ENCODE data around the gene PAGR1. TPM values are rescaled to one million over a fixed set of nuclear protein-coding genes. Genes with fewer than 3 reads are reported as not detected.

The PAGR1 gene
- total and polyA plus RNA-seq, 2 experiments from 2014 or later = 39.3 to 53.4 TPM

DNA sequence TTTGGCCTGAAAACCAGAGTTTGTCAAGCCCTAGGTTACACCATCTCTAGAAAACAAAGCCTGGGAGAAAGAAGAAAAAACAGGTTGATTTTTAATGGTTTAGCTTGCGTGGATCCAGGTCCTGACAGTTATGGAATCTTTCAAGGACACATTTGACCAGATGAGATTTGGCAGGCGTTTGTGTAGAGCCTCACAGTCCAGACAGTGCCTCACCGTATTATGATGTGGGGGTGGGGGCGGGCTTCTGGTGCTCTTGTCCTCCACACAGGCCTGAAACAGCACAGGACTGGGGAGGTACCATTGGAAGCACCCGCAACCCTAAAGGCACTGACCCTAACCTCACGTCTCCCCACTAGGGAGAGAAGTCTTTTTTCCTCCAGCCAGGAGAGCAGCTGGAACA lies 23.9 kb downstream of the PAGR1 start:
- Histone ChIP-seq H3K27me3 (no peaks in the 10 kb centered on the region), H3K27ac (no peak overlapping the region), H2AFZ (no peak overlapping the region), H4K20me1 (ENCODE audit: insufficient read depth, poor library complexity, severe bottlenecking) (no peaks in the 10 kb centered on the region), H3K79me2 (no peaks in the 10 kb centered on the region), H3K4me3 (no peak overlapping the region), H3K4me2 (no peak overlapping the region), H3K36me3 (replicated peaks; ENCODE audit: insufficient read depth, low read depth) (no peaks in the 10 kb centered on the region), H3K9me3 (ENCODE audit: low read depth) (no peaks in the 10 kb centered on the region), H3K4me1 (ENCODE audit: insufficient read depth) (no peaks in the 10 kb centered on the region), H3K9me2 (replicated peaks; ENCODE audit: insufficient read depth) (no peaks in the 10 kb centered on the region)
- no peak for DNase-seq (ENCODE audit: low spot score)
- TF ChIP-seq, protein P1, sequence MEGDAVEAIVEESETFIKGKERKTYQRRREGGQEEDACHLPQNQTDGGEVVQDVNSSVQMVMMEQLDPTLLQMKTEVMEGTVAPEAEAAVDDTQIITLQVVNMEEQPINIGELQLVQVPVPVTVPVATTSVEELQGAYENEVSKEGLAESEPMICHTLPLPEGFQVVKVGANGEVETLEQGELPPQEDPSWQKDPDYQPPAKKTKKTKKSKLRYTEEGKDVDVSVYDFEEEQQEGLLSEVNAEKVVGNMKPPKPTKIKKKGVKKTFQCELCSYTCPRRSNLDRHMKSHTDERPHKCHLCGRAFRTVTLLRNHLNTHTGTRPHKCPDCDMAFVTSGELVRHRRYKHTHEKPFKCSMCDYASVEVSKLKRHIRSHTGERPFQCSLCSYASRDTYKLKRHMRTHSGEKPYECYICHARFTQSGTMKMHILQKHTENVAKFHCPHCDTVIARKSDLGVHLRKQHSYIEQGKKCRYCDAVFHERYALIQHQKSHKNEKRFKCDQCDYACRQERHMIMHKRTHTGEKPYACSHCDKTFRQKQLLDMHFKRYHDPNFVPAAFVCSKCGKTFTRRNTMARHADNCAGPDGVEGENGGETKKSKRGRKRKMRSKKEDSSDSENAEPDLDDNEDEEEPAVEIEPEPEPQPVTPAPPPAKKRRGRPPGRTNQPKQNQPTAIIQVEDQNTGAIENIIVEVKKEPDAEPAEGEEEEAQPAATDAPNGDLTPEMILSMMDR (IDR thresholded peaks at IDR 0.05; ENCODE audit: poor library complexity) = no peak
- no peak for TF ChIP-seq EZH2 (IDR thresholded peaks at IDR 0.05; ENCODE audit: borderline replicate concordance)
- TF ChIP-seq EZH2phosphoT487 (IDR thresholded peaks at IDR 0.05; ENCODE audit: low read depth, severe bottlenecking, unreplicated experiment) = no peak
- 71% methylated on average over 6 of the region's 6 CpGs for WGBS (ENCODE audit: low lambda C conversion rate, missing lambda C conversion rate)

DNA sequence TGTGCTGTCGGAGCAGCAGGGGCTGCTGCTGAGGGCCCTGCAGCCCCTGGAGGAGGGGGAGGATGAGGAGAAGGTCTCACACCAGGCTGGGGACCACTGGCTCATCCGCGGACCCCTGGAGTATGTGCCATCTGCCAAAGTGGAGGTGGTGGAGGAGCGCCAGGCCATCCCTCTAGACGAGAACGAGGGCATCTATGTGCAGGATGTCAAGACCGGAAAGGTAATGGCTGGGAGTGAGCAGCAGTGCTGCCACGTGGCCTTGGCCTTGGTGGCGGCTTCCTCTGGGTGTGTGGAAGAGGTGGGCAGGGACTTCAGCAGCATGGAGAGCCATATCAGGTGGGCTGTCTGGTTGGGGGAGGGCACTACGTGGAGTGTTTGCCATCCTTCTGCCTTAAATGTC lies 24.3 kb downstream of the PAGR1 start:
- no peaks in the 10 kb centered on the region for H4K20me1 ChIP-seq (ENCODE audit: insufficient read depth, poor library complexity, severe bottlenecking)
- no peak overlapping the region for H3K4me3 ChIP-seq
- no peak overlapping the region for H2AFZ ChIP-seq
- no peaks in the 10 kb centered on the region for H3K27me3 ChIP-seq
- 86% methylated on average over 10 of the region's 10 CpGs for WGBS (ENCODE audit: low lambda C conversion rate, missing lambda C conversion rate)
- H3K9me3 ChIP-seq (ENCODE audit: low read depth) = no peaks in the 10 kb centered on the region
- H3K36me3 ChIP-seq (replicated peaks; ENCODE audit: insufficient read depth, low read depth) = no peaks in the 10 kb centered on the region
- H3K4me2 ChIP-seq = no peak overlapping the region
- H3K79me2 ChIP-seq = no peaks in the 10 kb centered on the region
- H3K9me2 ChIP-seq (replicated peaks; ENCODE audit: insufficient read depth) = no peaks in the 10 kb centered on the region
- TF ChIP-seq, protein P1 (IDR thresholded peaks at IDR 0.05; ENCODE audit: poor library complexity) = no peak
- TF ChIP-seq EZH2phosphoT487 (IDR thresholded peaks at IDR 0.05; ENCODE audit: low read depth, severe bottlenecking, unreplicated experiment) (no peak), EZH2 (IDR thresholded peaks at IDR 0.05; ENCODE audit: borderline replicate concordance) (no peak)
- H3K27ac ChIP-seq = no peak overlapping the region
- DNase-seq (ENCODE audit: low spot score) = no peak
- no peaks in the 10 kb centered on the region for H3K4me1 ChIP-seq (ENCODE audit: insufficient read depth)

DNA sequence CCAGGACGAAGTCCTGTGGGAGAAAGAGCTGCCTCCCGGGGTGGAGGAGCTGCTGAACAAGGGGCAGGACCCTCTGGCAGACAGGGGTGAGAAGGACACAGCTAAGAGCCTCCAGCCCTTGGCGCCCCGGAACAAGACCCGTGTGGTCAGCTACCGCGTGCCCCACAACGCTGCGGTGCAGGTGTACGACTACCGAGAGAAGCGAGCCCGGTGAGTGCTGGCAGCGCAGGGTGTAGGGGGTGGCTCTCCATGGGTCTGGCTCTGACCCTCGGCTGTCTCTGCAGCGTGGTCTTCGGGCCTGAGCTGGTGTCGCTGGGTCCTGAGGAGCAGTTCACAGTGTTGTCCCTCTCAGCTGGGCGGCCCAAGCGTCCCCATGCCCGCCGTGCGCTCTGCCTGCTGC lies 25.7 kb downstream of the PAGR1 start:
- Histone ChIP-seq H3K9me3 (ENCODE audit: low read depth) (no peaks in the 10 kb centered on the region), H3K9me2 (replicated peaks; ENCODE audit: insufficient read depth) (no peaks in the 10 kb centered on the region), H3K27me3 (no peaks in the 10 kb centered on the region), H3K4me2 (no peak overlapping the region), H4K20me1 (ENCODE audit: insufficient read depth, poor library complexity, severe bottlenecking) (no peaks in the 10 kb centered on the region), H3K79me2 (no peaks in the 10 kb centered on the region), H3K27ac (no peak overlapping the region), H2AFZ (no peak overlapping the region), H3K36me3 (replicated peaks; ENCODE audit: insufficient read depth, low read depth) (no peaks in the 10 kb centered on the region), H3K4me3 (no peak overlapping the region), H3K4me1 (ENCODE audit: insufficient read depth) (no peaks in the 10 kb centered on the region)
- TF ChIP-seq, protein P1 (IDR thresholded peaks at IDR 0.05; ENCODE audit: poor library complexity) = no peak
- TF ChIP-seq EZH2phosphoT487 (IDR thresholded peaks at IDR 0.05; ENCODE audit: low read depth, severe bottlenecking, unreplicated experiment) (no peak), EZH2 (IDR thresholded peaks at IDR 0.05; ENCODE audit: borderline replicate concordance) (no peak)
- no peak for DNase-seq (ENCODE audit: low spot score)
- 96% methylated on average over 23 of the region's 23 CpGs for WGBS (ENCODE audit: low lambda C conversion rate, missing lambda C conversion rate)
